GM18861 (cell line): ENCODE data around the gene FCN1.
"Not testable (repeated sequence)": the region's sequence is repeated elsewhere in the genome, so short reads cannot be mapped to it uniquely, and the experiment has no call there.

Source experiments
- ATAC-seq: cut with Tn5 transposase; IDR thresholded peaks from one replicate; pipeline ENCODE4 v1.9.1; 2021; ENCODE audit not compliant: unreplicated experiment

FCN1 gene

DNA sequence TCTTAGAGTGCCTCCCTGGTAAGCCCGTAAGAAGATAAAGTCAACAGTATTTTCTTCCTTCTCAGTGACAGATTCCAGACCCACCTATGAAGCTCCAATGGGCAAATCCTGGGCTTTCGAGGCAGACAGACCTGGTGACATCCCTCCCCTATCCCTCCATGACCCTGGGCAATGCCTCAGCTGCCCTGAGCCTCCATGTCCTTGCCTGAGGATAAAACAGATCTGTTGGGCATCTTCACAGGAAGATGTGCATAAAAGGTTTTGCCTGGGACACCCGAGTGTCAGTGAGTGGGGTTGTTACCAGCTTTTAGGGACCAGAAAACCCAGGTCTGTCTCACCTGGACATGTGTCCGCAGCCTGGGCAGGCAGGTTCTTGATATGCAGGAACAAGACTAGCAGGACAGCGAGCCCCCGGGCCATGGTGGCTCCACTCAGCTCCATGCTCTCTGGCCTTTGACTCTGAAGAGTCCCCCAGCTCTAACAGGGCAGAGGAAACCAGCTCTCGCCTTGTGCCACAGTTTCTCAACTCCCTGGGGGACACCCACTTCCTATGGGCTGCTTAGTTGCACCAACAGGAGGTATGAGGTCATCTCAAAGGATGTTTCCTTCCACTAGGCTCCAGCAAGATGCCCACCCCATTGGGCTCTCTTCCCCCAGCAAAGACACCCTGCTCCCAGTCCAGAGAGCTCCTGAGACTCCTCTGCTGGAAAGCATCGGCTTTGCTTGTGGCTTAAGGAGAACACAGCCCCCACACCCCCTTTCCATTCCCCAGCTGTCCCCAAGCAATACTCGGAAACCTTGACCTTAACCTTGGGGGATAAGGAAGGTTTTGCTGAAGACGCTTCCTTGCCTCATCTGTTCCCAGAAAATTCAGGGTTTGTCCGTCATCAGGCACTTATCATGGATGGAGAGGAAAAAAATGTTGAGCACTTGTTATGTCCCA, at the start of gene FCN1:
FCN1 (minus strand) TSS at position 482 of the 943 bp plus-strand sequence; CDS start at position 441, 41 bp downstream.
- ATAC-seq, result no peak

DNA sequence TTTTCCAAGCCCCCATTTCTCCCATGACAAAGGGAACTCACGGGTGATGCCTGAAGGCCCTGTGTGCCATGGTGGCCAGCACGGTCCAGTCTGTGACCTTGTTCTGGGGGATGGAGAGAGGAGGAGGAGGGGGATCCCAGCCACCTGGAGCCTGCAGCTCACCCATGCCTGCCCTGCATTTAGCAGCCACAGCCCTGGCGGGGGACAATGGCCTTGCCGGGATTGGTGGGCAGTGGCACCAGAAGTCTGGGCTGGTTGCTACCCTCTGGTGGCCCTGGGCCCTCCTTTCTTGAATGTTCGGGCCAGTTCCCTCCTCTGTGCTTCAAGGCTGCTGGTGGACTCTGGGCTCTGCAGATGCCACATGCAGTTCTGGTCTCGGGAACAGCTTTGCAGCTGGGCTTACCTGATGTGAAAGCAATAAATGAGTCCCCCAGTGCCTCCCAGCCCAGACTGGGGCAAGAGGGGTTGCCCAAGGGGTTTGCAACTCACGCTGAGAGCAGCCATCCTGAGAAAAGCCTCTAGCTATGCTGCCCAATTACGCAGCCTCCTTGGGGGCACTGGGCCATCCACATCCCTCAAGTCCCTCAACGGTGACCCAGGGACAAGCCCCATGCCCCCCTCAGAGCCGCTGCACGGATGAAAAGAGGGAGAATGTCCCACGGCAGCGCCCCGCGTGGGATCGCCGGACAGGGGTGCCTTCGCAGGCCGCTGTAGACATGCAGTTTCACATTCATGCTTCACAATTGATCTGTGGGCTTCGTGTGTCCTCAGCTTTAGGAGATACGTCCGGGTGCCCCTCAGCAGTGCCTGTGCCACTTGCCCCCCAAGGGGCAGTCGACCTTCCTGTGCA, 49.2 kb upstream of the FCN1 start:
- ATAC-seq, result no peak

DNA sequence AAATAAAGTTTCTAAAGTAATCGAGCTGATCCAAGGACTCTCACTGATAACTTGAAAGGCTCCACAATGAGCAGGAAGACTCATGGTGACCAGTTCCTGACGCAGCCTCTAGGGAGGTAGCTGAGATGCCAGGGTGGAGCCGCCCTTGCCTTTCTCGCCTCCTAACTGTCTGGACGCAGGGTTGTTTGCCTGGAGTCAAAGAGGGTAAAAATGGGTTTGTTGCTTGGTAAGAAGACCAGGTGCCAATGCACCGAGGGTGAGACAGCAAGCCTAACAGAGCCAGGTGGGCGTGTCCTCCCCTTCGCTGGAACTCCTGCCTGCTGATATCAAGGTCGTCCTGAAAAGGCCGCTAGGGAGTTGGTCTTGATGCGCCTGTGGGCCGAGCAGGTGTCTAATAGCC, 48.6 kb upstream of the FCN1 start:
- ATAC-seq, result no peak

- no peak for ATAC-seq
Observed at GRCh38 chr9:134965851-134966250, 48.1 kb upstream of the FCN1 start.

- ATAC-seq, result no peak
Observed at GRCh38 chr9:134965411-134965810, 47.7 kb upstream of the FCN1 start.

- ATAC-seq, result no peak
Observed at GRCh38 chr9:134964271-134965055, 46.8 kb upstream of the FCN1 start.

GRCh38 chr9:134963546-134963945, 45.8 kb upstream of the FCN1 start:
- ATAC-seq, result no peak

- no peak for ATAC-seq
Observed at GRCh38 chr9:134962973-134963364, 45.3 kb upstream of the FCN1 start.

DNA sequence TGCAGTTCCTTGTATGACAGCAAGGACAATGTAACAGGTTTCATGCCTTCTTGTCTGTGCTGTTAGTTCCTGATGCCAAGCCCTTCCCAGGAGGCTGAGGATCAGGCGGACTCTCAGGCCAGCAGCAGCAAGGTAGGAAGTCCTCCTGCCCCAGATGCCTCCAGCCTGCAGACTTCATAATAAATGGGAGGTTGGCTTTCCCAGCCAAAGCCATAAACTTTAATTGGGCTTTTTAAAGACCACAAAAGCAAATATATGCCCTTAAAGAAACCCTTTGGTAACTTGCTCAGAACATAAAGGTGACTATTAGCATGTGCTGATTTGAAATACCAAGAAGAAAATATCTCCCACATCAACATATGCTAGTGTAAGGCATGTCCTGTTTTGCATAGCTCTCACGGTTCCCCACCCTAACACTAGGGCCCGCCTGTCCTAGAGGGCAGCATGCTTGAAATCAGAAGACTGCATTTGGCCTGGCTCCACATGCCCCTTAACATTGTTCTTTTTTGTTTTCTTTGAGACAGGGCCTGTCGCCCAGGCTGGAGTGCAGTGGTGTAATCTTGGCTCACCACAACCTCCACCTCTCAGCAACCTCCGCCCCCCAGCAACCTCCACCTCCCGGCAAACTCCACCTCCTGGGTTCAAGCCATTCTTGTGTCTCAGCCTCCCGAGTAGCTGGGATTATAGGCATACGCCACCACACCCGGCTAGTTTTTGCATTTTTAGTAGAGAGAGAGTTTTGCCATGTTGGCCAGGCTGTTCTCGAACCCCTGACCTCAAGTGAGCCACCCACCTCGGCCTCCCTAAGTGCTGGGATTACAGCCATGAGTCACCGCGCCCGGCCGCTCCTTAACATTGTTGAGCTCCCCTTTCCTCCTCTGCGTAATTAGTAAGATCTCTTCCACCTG, 44.6 kb upstream of the FCN1 start:
- ATAC-seq, result no peak

DNA sequence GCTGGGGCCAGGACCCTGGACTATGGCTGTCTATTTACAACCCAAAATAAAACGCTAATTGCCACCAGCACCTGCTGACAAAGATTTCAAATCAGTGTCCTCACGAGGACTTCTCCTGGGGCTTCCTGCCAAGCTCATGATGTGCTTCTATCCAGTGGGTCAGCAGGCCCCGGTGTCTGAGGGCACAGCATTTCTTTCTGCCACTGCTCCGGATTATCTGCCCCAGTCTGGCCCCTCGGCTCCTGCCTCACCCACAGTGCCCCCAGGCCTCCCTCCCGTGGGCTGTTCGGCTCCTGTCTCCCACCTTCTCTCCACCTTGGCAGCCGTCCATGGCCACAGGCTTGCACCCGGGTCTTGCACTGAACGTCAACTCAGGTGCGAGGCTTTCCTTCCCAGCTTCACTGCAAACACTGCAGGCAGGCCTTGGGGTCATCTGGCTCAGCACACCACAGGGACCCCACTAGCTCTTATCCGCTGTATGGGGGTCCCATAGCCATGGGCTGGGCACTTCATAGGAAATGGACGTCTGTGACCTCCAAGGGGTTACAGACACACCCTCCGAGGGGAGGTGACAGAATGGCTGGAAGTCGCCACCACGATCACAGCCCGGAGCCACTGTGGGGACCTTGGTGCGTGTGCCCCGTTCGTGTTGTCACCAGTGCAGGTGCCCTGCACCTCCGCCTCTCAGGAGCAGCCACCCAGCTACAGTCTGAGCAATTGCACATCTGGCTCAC, 43.8 kb upstream of the FCN1 start:
- no peak for ATAC-seq

DNA sequence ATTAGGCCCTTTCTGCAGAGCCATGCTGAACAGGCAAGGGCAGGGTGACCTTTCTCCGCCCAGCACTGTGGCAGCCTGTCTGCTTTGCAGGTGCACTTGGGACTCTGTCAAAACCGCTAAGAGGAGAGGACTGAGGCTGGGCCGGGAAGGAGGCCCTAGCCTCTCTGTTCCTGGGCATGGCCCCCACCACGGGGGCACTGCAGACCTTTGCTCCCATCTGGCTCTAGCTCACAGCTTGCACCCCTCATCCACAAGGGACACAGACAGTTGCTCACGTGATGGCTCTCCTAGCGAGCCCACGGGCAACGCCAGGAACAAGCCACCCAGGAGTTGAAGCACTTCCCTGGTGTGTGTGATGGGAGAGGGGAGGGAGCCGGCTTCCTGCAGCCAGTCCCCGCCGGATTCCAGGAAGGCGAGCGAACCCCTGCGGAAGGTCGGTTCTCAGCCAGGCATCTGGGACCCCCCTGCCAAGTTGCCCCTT, 43.0 kb upstream of the FCN1 start:
- ATAC-seq, result no peak

DNA sequence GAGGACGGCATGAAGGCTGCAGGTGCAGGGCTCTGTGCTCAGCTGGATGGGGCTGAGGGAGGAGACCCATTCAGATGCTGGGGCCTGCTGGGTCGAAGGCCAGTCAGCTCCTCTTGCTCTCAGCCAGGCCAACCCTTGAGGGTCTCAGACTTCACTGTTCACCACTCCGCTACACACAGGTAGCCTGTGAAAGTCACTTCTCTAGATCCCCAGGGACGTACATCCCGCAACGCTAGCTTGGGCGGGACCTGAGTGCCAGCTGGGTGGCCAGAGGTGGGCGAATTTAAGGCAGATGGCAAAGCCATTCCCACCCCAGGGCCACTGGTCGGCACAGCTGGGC, 42.2 kb upstream of the FCN1 start:
- no peak for ATAC-seq

DNA sequence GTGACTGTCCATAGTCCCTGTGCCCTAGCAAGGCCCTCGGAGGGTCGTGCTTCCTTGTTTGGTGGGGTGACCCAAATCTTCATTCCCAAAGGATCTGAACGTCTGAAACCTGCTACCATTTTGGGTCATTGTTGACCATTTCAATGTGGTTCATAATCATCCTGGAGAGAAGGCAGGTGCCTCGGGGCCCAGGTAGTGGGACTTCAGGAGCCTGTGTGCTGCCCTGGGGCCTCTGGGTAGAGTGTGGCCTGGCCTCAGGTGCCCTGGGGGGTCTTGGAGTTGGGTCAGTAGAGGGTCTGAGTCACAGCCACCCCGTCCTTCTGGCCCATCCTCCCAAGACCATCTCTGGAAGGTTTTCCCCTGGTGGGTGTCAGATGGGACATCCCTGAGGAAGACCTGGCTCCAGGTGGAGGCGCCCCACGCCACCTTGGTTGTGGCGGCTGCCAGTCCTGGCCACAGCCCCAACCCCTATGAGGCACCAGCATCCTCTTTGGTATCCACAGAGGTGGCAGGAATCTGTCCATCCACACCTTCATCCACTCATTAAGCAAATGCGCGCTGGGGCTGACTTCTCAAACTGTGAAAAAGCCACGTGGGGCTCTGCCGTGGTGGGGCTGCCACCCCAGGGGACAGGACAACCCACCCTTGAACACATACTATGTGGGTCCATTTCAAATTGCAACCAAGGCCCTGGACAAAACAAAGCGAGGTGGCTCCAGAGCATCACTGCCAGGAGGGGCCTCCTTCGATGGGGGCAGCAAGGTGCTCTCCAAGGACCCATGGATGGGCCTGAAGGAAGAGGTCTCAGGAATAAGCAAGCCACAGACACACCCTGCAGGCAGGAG, 41.6 kb upstream of the FCN1 start:
- ATAC-seq, result no peak

DNA sequence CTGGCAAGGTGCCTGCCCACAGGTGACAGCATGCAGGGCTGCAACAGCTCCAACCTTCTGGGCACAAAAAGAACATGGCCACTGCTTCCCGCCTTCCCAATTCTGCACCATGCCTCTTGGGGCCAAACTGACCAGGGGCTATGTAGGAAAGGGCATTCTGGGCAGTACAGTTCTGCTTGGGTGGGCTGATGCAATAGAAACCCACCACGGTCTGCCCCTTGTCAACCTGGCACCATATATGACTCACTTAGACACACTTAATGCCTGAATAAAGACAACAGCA, 40.2 kb upstream of the FCN1 start:
- ATAC-seq, result no peak

DNA sequence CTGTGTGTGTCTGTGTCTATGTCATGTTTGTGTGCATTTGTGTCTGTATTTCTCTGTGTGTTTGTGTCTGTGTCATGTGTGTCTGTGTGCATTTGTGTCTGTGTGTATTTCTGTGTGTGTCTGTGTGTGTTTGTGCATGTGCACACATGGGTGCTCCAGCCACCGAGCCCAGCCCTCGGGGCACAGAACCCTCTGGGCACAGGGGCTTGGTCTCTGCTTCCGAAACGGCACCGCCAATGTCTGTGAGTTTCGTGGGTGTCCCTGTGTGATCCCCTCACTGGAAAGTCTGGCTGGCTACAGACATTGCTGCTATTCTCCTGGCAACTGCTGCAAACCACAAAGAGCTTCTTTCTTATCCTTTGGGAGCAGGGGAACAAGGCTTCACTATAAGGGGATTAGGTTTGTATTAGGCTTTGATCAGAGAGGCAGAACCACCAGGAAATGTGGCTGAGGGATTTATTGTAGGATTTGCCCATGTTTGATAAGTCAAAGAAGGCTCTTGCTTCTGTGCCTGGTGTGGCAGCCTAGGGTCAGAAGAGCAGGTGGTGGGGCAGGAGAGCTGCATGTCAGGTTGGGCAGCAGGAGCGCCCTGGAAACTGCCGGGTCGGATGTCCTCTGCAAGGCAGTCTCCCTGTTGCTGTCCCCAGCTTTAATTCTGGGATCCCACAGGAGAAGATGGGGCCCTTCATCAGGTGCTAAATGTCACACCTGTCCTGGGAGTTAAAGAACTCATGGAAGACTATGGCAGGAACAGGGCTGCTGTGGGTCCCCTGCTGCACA, 39.6 kb upstream of the FCN1 start:
- ATAC-seq, result no peak

- ATAC-seq, result not testable (repeated sequence)
Observed at GRCh38 chr9:134956387-134956786, 38.7 kb upstream of the FCN1 start.

GRCh38 chr9:134955801-134956200, 38.1 kb upstream of the FCN1 start:
- no peak for ATAC-seq

DNA sequence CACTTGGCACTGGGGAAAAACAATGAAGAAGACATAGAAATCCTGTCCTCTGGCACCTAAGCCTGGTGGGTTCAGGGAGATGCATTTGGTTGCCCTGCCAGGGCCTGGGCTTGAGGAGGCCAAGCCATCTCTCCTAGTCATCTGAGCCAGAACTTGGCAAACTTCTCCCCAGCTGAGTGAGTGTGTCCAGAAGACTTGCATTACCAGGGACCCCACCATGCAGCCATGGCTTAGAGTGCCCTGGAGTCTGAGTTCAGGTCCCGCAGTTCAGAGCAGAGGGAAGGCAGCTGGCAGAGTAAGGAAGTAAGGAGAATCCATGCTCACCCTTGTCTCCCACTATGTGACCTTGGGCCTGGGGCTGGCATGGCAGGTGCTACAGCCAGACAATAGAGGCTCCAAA, 37.4 kb upstream of the FCN1 start:
- ATAC-seq, result no peak
